NCI-H2107 treated with DMSO at 0.1 percent for 48 hours (cell line): ENCODE results near the gene ACTA1.
"Not testable (repeated sequence)": the region's sequence is repeated elsewhere in the genome, so short reads cannot be mapped to it uniquely, and the experiment has no call there.

Source experiments
- DNase-seq: peaks from one replicate; lab custom pipeline; 2025; ENCODE audit not compliant: unreplicated experiment; lab: John Stamatoyannopoulos, UW

ACTA1 gene

GRCh38 chr1:229409616-229410369 is 24.1 kb downstream of the ACTA1 start:
- DNase-seq = no peak

- no peak for DNase-seq
Measured at GRCh38 chr1:229408458-229409037, 25.3 kb downstream of the ACTA1 start.

GRCh38 chr1:229407206-229408026 is 26.5 kb downstream of the ACTA1 start:
- DNase-seq = no peak

DNA sequence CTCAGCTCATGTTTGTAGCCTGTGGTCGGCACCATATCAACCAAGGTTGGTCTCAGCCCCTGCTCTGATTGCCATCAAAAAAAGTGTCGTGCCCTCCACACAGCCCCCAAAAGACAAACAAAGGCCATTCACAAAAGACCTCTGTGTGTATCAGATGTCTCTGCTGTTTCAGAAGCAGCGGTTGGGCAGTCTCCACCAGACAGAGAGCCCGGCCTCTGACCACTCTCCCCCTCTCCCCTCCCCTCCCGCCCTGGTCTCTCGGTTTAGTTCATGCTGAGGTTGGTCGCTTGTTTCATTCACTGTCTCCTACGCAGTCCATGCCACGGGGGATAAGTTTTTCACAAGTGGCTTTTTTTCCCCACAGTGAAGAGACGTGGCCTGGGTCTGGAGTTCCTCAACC is 27.1 kb downstream of the ACTA1 start:
- DNase-seq = no peak

DNA sequence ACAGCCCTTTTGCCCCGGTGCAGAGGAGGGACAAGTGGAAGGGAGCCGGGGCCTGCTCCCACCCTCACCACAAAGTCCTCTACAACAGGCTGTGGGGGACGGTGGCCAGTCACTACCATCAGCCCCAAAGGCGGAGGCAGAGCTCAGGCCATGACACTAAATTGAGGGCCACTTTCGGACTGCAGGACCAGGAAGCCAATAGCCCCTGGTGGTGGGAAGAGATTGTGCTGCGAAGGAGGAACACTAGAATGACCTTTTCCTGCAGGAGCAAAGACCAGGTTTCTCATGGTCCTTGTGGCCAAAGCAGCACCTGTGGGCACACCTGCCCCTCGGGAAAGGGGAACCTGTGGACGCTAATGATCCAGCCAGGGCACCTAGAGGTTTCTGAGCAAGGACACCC is 30.3 kb downstream of the ACTA1 start:
- DNase-seq = no peak

- no peak for DNase-seq
Measured at GRCh38 chr1:229402993-229403392, 30.9 kb downstream of the ACTA1 start.

GRCh38 chr1:229402329-229402728 is 31.6 kb downstream of the ACTA1 start:
- DNase-seq = not testable (repeated sequence)

- DNase-seq = no peak
Measured at GRCh38 chr1:229397762-229398161, 36.1 kb downstream of the ACTA1 start.

DNA sequence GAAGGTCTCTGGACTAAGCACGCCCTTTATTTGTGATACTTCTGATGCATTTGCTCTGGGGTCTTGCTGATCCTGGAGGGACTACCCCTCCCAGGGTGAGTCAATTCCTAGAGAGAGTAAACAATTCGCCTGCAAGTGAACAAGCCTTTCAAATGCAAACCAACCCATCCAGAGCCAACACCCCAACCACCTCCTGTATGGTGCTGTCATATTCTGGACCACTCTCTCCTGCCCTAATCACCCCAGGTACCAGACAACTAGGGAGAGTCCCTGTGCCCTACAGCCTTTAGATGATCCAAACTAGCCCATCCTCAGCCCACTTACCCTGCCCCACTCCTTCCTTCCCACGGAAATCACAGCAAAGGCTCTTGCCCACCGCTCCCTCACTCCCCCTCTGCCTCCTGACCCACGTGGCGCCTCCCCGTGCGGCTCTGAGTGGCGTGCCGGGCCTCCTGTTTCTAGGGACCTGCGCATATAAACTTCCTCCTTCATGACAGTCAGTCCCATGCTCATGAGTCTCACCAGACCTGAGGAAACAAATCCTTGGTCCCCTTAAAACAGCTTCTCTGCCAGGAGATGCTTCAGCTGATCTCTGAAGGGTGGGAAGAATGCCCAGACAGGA is 37.2 kb downstream of the ACTA1 start:
- DNase-seq = no peak

DNA sequence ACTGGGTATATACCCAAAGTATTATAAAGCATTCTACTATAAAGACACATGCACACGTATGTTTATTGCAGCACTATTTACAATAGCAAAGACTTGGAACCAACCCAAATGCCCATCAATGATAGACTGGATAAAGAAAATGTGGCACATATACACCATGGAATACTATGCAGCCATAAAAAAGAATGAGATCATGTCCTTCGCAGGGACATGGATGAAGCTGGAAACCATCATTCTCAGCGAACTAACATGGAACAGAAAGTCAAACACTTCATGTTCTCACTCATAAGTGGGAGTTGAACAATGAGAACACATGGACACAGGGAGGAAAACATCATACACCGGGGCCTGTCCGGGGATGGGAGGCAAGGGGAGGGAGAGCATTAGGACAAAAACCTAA is 39.4 kb downstream of the ACTA1 start:
- DNase-seq = not testable (repeated sequence)

GRCh38 chr1:229392936-229393335 is 41.0 kb downstream of the ACTA1 start:
- no peak for DNase-seq

DNA sequence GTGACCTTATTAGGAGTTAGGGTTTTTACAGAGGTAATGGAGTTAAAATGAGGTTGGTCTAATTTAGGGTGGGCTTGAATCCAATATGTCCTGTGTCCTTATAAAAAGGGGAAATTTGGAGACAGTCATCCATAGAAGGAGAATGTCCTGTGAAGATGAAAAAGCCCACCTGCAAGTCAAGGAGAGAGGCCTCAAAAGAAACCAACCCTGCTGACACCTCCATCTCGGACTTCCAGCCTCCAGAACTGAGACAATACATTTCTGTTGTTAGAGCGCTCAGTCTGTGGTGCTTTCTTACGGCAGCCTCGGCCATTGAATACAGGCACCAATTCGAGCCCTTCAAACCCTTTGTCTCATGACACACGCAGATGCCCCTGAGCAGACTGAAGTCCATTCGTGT is 43.8 kb downstream of the ACTA1 start:
- DNase-seq = no peak

GRCh38 chr1:229388897-229389580 is 44.9 kb downstream of the ACTA1 start:
- no peak for DNase-seq

DNA sequence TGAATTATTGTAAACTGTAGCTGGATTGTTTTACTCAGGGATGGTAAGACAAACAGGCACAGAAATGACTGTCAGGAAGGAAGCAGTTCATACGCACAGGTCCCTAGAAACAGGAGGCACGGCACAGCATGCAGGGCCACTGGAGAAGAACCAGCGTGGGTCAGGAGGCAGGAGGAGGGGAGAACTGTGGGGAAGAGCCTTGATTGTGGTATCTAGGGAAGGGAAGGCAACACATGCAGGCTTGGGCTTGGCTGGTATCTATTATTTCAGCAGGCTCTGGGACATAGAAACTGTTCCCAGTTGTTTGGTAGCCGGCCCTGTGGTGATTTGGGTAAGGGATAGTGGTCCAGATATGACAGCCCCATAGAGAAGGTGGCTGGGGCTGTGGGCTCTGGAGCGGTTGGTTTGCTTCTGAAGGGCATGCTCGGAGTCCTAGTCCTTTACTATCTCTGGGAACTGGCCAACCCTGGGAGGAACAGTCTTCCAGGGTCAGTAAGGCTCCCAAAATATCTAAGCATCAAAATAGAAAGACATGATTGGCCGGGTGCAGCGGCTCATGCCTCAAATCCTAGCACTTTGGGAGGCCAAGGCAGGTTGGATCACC is 47.9 kb downstream of the ACTA1 start:
- no peak for DNase-seq

- no peak for DNase-seq
Measured at GRCh38 chr1:229384822-229385221, 49.1 kb downstream of the ACTA1 start.

DNA sequence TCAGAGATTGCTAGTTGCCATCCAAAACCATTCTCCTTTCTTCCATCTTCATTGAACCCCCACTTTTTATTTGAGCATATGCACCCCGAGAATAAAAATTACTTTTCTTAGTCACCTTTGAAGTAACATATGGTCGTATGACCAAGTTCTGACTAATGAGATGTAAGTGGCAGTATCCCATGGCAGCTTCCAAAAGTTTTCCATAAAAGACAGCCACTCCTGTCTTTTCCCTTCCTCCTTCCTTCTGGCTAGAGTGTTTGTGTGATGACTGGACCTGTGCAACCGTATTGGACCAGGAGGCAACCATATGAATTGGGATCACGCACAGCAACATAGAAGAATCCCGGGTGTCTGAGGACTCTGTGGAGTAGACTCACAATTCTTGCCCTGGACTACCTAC is 49.9 kb downstream of the ACTA1 start:
- DNase-seq = no peak

DNA sequence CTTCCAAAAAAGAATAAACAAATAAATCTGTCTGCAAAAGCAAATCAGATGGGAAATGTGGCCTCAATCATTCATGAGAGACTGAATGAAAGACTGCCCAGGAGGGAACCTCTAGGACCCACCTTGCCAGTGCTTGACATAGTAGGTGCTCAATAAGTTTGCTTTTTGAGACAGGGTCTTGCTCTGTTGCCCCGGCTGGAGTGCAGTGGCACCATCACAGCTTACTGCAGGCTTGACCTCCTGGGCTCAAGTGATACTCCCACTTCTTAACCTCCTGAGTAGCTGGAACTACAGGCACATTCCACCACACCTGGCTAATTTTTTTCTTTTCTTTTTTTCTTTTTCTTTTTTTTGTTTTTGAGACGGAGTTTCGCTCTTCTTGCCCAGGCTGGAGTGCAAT is 50.7 kb downstream of the ACTA1 start:
- no peak for DNase-seq
